UCSD-AML1 (cell line): ENCODE results near the gene CD22.

Experiments
- DNase-seq: peaks from one replicate; lab custom pipeline; 2025; ENCODE audit not compliant: unreplicated experiment; lab: John Stamatoyannopoulos, UW

Gene CD22

DNA sequence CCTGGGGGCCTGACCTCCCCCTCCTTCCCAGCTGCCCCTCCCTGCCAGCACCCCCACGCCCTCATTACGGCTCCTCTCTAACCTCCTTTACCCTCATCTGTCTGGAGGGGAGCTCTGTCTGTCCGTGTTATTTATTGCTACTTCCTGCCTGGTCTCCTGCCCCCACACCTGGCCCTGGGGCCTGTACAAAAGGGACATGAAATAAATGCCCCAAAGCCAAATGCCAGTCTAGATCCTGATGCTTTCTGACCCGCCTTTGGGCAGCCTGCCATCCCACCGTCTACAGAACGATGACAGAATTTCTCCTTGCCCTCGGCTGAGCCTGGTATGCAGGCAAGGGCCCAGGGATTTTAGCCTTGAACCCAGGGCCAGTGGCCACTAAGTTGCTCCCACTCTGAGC lies 15.4 kb upstream of the CD22 start:
- DNase-seq, result no peak

DNA sequence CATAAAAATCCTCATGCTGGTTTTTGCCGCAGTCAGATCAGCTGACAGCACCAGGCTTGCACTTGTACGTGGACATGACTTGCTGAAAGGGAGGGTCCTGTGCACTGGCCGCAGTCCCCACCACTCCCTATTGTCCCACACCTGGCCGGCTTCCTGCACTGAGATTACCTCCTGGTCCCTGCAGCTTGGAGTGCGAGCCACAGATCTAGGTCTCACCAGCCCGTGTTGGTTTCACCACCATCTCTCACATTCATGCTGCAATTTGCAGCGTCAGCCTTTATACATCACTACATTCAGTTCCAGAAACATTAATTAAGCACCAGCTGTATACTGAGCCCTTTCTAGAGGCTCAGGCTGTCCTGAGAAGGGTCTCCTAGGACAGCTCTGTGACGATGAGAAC lies 15.0 kb upstream of the CD22 start:
- no peak for DNase-seq

DNA sequence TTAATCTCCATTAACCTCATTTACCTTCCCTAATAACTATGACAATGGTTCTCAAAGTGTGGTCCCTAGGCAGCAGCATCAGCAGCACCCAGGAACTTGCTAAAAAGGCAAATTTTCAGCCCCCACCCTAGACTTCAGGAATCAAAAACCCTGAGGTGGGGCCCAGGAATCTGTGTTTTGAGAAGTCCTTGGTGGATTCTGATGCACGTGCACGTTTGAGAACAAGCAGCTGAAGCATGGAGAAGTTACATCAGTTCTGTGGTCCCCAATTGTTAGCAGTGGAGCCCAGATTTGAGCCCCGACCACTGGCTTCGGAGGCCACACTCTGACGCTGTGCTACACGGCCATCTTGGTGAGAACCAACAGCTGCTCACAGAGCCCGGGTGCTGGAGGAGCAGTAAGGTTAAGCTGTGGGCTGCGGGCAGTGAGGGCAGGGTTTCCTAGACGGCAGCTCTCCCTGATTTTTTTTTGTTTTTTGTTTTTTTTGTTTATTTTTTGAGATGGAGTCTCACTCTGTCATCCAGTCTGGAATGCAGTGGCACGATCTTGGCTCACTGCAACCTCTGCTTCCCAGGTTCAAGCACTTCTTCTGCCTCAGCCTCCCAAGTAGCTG lies 14.0 kb upstream of the CD22 start:
- DNase-seq, result no peak

DNA sequence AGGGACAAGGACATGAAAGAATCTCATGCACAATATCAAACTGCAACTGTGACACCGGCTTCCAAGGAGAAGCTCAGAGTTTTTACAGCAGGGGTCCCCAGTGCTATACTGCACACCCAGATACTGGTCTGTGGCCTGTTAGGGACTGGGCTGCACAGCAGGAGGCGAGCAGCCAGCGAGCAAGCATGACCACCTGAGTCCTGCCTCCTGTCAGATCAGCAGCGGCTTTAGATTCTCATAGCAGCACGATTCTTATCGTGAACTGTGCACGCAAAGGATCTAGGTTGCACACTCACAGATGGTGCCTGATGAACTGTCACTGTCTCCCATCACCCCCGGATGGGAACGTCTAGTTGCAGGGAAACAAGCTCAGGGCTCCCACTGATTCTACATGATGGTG lies 13.1 kb upstream of the CD22 start:
- DNase-seq, result no peak

DNA sequence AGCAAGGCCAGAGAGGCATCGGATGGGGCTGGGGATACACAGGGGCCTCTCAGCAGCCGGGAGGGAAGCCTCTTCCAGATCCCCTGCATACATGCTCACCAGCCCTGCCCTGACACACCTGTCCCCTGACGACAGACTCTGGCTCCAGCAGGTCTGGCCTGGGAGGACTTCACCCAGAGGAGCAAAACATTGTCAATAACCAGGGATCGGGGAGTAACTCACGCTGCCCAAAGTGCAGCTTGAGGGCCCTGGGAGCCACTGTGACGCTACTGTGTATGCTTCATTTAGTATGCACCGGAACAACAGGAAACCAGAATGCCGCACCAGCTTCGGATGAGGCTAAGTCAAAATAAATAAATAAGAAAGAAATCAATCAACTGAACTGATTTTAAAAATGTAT lies 12.4 kb upstream of the CD22 start:
- no peak for DNase-seq

DNA sequence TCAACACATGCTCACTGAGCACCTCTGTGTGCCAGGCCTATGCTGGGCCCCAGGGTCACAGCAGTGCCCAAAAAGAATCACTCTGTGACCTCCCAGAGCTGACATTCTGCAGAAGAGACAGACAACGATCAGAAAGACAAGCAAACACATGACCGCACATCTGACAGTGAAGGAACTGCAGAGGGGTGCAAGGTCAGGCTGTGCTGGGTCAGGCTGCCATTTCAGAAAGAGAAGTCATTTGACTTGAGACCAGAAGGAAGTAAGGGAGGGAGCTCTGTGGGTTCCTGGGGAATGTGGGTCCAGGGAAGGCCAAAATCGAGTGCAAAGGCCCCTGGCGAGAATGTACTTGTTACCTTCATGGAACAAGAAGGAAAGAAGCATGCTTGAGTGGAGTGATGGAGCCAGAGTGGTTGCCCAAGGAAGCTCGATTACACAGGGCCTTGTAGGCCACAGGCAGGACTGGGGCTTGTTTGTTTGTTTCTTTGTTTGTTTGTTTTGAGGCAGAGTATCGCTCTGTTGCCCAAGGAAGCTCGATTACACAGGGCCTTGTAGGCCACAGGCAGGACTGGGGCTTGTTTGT lies 11.4 kb upstream of the CD22 start:
- peak; percentile 39 for DNase-seq

DNA sequence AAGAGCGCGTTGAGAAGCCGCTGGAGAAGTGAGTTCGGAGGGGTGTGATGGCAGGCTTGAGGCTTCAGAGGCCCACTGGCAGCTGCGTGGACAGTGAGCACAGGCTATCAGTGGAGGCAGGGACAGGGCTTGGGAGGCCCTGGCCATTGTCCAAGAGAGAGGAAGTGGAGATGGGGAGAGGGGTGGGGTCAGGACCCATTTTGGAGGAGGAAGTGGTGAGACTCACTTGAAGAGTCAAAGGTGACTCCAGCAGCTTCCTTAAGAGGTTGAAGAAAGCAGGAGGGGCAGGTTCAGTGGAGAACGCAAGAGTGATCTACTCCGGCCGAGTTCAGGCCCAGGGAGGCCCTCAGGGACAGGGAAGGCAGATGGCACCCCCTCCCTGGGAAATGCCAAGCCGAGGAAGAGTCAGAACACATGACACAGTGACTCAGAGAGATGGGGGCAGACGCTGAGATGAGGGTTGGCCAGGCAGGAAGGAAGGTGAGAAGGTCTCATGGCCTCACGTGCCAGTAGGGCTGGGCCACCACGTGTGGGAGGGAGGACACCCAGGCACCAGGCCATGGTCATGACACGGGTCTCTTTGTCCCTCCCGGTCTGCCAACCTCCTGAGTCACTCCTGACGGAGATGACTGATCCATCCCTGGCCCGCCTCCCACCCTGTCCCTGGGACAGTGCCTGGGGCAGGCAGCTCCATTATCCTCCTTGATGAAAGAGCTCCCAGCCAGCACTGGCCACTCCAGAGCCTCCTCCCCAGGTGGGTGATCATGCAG lies 10.1 kb upstream of the CD22 start:
- no peak for DNase-seq

DNA sequence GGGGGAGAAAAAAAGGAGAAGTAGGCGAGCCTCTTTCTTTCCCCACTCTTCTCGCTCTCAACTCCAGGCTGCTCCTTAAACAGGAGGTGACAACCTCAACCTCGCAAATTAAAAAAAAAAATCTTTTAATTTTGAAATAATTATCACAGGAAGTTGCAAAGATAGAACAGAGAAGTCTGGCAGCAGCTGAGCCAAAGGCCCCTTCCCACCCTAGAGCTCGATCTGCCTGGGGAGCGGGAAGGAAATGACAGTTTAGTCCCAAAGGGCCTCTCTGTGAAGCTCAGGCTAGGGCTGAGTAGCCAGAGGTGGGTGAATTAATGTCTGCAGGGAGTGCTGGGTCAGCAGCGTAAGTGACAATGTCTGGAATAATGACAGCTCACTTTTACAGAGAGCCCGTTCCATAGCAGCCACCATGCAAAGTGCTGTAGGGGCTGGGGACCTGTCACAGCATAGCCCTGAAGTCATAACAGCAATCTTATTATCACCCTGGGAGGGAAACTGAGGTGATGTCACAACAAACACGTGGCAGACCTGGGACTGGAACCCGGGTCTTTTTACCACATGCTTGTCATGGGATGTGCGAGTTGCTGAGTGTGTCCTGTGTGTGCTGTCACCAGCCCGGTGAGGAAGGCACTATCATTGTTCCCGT lies 8.8 kb upstream of the CD22 start:
- DNase-seq, result peak; percentile 41

DNA sequence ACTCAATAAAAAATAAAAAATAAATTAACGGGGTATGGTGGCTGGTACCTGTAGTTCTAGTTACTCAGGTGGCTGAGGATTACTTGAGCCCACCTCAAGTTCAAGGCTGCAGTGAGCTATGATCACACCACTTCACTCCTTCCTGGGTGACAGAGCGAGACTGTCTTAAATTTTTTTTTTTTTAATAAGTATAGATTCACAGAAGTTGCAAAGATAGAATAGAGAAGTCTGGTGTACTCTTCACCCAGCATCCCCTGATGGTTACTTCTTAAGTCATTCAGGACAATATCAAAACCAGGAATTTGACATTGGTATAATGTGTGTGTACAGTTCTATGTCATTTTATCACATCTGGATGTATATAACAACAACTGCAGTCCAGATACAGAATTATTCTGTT lies 7.7 kb upstream of the CD22 start:
- DNase-seq, result no peak

DNA sequence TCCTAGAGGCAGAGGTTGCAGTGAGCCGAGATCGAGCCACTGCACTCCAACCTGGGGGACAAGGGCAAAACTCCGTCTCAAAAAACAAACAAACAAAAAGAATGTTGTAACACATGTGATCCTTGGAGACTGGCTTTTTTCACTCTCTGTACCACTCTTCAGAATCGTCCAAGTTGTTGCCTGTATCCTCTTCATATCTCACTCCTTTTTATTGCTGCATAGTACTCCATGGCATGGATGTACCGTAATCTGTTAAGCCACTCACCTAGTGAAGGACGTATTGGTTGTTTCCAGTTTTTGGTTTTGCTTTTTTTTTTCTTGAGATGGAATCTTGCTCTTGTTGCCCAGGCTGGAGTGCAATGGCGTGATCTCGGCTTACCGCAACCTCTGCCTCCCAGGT lies 7.0 kb upstream of the CD22 start:
- DNase-seq, result no peak

DNA sequence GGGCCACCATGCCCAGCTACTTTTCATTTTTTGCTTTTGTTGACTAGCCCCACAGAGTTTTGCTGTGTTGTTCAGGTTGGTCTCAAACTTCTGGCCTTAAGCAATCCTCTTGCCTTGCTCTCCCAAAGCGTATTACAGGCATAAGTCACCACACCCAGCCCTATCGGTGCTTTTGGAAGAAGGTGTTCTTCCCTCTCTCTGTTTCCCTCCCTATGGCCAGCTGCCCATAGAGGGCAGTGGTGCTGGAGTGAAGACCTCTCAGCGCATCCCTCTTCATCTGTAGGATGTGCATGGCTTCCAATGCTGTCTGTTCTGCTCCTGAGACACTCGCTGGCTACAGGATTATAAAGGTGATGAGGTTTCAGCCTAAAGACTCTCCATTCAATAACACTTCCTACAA lies 1.3 kb upstream of the CD22 start:
- DNase-seq, result no peak

DNA sequence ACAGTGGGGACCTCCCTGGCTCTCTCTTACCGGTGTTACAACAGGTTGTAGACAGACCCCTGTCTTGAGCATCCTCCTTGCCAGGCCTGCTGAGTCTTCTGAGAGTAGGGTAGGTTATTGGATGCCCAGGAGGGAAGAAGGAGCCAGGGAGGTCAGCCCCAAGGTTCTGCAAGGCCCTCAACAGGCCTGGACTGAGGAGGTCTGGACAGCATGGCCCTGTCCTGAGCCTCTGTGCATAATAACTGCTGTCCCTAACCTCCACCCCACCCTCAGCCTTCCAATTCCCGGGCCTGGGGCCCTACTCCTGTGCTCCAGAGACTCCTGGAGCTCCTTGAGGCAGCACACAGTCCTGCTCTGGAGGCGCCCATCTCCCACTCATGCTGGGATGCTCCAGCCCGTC lies 336 bp downstream of the CD22 start:
- DNase-seq, result no peak

DNA sequence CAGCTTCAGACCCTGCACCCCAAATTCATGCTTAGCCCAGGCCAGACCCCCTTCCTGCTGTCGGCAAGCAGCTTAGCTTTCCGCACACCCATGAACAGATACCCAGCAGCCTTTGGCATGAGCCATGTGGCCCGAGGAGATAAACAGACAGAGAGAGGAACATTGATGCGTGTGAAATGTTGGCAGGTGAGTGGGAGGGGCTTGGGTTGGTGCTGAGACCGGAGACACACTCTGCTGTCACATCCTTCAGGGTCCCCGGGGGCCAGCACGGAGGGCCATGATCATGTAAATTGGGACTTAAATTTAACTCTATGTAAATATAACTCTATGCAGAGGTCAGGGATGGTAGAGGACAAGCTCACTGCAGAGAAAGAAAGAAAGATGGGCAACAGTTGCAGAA lies 1.5 kb downstream of the CD22 start:
- DNase-seq, result no peak

DNA sequence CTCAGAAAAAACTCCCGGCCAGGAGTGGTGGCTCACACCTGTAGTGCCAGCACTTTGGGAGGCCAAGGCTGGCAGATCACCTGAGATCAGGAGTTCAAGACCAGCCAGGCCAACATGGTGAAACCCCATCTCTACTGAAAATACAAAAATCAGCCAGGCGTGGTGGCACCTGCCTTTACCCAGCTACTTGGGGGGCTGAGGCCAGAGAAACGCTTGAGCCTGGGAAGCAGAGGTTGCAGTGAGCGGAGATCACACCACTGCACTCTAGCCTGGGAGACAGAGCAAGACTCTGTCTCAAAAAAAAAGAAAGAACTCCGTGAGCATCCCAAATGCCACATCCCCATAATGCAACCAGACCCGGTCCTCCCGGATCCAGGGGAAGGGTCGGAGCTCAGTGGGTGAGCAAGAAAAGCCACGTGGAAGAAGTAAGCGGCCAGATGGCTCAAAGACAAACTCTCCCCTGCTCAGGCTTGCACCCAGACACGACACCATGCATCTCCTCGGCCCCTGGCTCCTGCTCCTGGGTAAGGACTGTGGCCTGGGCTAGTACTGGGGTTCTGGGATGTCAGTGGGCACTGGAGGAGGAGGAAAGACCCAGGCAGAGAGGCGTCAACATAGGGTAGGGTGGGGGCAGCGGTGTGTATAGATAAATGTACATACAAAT lies 2.7 kb downstream of the CD22 start:
- no peak for DNase-seq

DNA sequence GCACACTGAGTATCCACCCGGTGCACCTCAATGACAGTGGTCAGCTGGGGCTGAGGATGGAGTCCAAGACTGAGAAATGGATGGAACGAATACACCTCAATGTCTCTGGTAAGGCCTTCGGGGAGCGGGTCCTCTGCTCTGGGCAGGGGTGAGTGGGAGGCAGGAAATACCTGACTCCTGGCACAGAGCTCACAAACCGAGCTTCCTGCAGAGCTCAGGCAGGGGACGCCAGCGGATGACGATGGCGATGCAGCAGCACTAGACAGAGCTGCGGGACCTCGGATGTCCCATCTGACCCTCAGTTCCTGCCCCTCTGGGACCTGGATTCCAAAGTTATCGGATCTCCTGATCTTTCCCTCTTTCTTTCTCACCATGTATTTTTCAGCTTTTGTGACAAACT lies 3.8 kb downstream of the CD22 start:
- no peak for DNase-seq

DNA sequence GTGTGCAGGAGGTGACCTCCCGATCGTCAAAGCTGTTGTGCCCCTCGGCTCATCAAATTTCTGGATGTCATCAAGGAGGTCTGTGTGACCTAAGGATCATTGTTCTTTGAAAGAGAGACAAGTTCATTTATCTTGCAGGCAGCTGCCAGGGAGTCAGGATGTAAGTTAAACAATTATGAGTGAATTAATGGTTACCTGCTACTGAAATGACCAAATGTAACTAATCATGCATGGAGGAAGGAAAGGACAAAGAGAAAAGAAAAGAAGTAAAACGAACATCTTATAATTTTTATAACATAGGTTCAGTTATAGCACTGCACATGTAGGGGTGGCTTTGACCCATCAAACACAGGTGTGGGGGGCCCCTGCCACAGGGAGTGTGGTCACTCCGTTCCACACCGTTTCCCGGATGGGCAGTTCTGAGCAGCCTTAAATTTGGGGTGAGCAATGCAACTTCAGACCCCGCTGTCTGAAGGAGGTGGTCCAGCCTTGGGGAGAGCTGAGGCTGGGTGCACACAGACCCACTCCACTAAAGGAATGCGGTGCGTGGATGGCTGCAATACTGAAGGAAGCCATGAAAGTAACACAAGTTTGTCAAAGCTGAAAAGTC lies 5.3 kb downstream of the CD22 start:
- no peak for DNase-seq

DNA sequence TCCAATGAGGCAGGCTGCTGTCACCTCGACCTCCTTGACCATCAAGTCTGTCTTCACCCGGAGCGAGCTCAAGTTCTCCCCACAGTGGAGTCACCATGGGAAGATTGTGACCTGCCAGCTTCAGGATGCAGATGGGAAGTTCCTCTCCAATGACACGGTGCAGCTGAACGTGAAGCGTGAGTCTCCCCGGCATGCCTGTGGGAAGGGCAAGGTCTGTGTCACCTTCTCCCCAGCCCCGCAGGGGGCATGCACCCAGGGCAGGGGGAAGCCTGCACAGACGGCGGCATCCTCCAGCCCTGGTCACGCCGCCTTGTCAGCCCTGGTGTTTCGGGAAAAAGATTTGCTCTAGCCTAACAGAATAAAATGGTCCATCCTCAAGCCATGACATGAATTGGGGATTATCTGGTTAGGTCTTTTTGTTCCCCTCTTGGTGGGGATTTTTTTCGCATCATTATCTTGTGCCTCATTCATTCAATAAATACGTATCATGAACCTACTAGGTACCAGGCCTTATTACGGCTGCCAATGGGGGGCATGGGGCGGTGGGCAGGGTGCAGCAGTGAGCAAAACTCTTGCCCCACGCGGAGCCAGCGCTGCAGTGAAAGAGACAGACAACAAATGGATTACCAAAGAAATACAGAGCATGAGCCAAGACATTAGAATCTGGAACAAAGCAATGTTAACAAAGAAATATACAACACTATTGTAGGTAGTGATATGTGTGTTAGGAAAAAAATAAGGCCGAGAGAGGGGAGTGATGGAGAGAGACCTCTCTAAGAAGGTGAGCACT lies 7.4 kb downstream of the CD22 start:
- DNase-seq, result no peak

DNA sequence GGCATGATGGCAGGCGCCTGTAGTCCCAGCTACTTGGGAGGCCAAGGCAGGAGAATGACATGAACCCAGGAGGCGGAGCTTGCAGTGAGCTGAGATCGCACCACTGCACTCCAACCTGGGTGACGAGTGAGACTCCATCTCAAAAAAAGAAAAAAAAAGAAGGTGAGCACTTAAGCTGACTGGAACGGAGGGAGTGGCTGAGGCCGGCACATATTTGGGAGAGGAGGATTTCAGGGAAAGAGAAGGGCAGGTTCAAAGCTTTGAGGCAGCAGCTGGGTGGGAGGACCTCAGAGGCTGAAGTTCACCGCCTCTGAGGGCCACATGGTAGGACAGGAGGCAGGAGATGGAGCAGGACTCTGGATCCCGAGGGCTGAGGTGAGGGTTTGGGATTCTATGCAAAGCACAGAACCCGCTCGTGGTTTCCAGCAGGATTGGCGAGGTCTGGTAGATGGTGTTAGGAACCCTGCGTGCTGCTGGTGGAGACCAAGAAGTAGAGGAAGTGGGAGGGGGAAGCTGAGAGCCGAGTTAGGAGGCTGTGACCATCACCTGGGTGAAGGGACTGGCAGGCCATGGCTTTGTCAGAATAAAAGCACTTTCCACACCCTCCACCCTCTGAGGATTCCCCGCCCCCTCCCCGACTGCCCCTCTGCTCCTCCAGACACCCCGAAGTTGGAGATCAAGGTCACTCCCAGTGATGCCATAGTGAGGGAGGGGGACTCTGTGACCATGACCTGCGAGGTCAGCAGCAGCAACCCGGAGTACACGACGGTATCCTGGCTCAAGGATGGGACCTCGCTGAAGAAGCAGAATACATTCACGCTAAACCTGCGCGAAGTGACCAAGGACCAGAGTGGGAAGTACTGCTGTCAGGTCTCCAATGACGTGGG lies 8.4 kb downstream of the CD22 start:
- no peak for DNase-seq

DNA sequence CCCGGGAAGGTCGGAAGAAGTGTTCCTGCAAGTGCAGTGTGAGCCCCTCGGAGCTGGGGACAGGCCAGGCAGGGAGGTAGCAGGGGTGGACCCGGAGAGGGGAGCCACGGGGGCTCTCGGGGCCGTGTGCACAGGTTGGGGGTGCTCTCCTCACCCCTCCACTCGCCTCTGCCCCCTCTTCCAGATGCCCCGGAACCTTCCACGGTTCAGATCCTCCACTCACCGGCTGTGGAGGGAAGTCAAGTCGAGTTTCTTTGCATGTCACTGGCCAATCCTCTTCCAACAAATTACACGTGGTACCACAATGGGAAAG lies 9.0 kb downstream of the CD22 start:
- DNase-seq, result no peak

DNA sequence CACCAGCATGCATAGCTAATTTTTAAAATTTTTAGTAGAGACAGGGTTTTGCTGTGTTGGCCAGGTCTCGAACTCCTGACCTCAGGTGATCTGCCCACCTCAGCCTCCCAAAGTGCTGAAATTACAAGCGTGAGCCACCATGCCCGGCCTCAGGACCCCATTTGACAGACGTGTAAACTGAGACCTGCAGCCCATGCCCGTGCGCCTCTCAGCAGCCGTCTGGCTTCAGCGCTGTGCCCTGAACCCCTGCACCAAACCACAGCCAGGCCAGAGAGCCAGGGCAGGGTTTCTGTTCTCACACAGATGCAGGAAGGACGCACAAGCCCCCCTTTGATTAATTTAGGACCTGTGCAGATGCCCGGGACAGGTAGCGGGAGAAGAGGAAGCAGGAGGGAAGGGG lies 11.4 kb downstream of the CD22 start:
- no peak for DNase-seq
